ENCODE results near the gene PLAAT2.

PLAAT2 gene

DNA sequence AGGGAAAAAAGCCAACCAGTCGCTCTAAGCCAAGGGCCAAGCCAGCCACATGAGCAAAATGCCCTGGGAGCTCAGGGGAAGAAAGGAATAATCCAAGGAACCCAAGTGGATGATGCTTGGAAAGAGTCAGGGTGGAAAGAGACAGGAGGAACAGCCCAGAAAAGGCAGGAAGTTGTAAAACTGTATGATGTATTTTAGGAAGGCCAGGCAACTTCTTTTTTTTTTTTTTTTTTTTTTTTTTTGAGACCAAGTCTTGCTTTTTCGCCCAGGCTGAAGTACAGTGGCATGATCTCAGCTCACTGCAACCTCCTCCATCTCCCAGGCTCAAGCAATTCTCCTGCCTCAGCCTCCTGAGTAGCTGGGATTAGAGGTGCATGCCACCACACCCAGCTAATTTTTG is 55.7 kb downstream of the PLAAT2 start:
- no peak for DNase-seq (ENCODE audit: low read depth)
- in situ Hi-C loops (cut with HindIII; ENCODE audit: low sequenced_read_pairs): no loop called here
- TF ChIP-seq, protein P1, sequence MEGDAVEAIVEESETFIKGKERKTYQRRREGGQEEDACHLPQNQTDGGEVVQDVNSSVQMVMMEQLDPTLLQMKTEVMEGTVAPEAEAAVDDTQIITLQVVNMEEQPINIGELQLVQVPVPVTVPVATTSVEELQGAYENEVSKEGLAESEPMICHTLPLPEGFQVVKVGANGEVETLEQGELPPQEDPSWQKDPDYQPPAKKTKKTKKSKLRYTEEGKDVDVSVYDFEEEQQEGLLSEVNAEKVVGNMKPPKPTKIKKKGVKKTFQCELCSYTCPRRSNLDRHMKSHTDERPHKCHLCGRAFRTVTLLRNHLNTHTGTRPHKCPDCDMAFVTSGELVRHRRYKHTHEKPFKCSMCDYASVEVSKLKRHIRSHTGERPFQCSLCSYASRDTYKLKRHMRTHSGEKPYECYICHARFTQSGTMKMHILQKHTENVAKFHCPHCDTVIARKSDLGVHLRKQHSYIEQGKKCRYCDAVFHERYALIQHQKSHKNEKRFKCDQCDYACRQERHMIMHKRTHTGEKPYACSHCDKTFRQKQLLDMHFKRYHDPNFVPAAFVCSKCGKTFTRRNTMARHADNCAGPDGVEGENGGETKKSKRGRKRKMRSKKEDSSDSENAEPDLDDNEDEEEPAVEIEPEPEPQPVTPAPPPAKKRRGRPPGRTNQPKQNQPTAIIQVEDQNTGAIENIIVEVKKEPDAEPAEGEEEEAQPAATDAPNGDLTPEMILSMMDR (IDR thresholded peaks at IDR 0.05; ENCODE audit: low read depth, low read length, missing control alignments): no peak
- H3K4me3 ChIP-seq (ENCODE audit: low read depth, low read length): no peak overlapping the region

DNA sequence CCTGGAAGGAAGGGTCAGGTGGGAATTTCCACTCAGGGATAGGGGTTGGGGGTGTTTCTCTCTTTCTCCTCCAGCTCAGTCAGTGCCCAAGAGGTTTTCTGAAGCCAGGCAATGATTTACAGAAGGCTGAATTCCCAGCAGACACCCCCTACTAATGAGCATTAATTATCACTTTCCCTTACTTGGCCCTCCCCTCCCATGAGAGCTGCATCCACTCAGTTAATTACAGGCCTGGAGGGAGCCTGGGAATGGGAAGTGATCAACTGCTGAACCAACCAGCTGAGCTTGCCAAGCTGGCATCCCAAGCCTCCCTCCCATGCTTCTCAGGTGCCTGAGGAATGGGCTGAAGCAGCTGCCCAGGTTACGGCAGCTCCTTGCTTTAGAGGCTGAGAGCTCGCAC is 56.3 kb downstream of the PLAAT2 start:
- H3K4me3 ChIP-seq (ENCODE audit: low read depth, low read length): no peak overlapping the region

DNA sequence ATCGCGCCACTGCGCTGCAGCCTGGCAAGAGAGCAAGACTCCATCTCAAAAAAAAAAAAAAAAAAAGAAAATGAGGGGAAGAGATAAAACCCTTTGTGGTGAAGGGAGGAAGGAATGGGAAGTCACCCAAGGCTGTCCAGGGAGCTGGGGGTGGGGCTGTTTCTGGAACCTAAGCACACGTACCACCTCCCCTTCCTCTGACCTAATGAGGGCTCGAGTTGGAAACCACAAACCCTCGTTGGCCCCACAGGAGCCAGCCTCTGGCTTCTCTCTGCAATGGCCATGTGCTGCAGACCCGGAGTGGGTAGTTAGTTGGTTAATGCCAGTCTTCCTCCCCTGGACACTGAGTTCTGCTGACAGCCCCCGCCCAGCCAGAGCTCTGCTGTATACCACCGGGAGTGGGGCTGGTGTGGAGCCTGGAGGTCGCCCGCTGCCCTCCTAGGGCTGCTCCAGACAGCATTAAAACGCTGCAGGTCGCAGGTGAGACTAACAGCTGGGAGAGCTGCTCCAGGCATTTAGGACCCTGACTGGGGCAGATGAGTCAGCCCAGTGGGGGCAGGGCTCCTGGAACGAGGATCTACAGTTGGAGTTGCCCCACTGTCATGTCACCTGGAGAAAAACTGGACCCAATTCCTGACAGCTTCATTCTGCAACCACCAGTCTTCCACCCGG is 57.2 kb downstream of the PLAAT2 start, which contains the start of gene LGALS12:
LGALS12 (plus strand) TSS at position 228 of the 672 bp plus-strand sequence; CDS start at position 603, 375 bp downstream.
- TF ChIP-seq, protein P1 (IDR thresholded peaks at IDR 0.05; ENCODE audit: low read depth, low read length, missing control alignments): no peak
- no peak within 1 kb of the TSS for H3K4me3 ChIP-seq (ENCODE audit: low read depth, low read length)
- no peak for DNase-seq (ENCODE audit: low read depth)
- in situ Hi-C loops (cut with HindIII; ENCODE audit: low sequenced_read_pairs): no loop called here

More for the DNA sequence above, 56.3 kb downstream of the PLAAT2 start:
- in situ Hi-C loops (cut with HindIII; ENCODE audit: low sequenced_read_pairs): no loop called here
- no peak for DNase-seq (ENCODE audit: low read depth)
- TF ChIP-seq, protein P1 (IDR thresholded peaks at IDR 0.05; ENCODE audit: low read depth, low read length, missing control alignments): no peak

DNA sequence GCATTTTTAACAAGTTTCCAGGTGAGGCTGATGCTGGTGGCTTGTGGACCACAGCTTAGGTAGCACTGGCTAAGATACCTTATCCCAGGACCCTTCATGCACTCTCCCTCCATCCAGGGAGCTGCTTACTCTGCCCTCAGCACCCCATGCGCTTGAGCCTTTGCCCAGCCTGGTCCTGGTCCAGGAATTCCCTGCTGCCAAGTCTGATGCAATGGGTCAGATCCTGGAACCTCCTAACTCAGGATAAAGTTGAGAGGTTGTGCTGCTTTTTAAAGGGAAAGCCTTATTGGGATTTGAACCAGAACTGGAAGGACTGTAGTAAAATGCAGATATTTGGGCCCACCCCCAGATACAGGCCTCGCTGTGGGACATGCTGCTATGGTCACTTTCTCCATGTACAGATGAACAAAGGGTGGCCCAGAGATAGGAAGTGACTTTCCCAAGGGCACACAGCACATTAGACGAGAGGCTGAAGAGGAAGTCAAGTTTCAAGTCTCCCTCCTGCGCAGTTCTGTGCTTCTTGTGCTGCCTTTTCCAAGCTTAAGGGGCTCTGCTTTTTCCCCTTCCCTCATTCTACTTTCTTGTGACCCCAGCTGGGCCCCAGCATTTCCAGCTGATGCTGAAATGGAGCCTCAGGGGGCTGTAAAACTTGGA is 58.1 kb downstream of the PLAAT2 start:
- TF ChIP-seq, protein P1 (IDR thresholded peaks at IDR 0.05; ENCODE audit: low read depth, low read length, missing control alignments): no peak
- in situ Hi-C loops (cut with HindIII; ENCODE audit: low sequenced_read_pairs): no loop called here
- no peak for DNase-seq (ENCODE audit: low read depth)
- H3K4me3 ChIP-seq (ENCODE audit: low read depth, low read length): no peak overlapping the region

DNA sequence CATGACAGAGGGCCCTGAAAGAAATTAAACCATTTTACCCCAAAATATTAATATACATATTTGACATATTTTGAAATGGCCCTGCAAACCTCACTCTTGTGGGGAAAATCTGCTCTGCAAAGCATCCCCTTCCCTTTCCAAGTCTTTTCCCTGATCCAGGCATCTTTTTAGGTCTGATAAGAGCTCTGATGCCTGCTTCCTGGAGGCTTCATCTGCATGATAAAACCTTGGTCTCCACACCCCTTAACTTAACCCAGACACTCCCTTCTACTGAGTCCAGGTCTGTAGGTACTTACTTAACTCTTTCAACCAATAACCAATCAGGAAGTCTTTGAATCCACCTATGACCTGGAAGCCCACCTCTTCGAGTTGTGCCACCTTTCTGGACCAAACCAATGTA is 59.1 kb downstream of the PLAAT2 start:
- in situ Hi-C loops (cut with HindIII; ENCODE audit: low sequenced_read_pairs): no loop called here
- H3K4me3 ChIP-seq (ENCODE audit: low read depth, low read length): no peak overlapping the region
- TF ChIP-seq, protein P1 (IDR thresholded peaks at IDR 0.05; ENCODE audit: low read depth, low read length, missing control alignments): no peak

DNA sequence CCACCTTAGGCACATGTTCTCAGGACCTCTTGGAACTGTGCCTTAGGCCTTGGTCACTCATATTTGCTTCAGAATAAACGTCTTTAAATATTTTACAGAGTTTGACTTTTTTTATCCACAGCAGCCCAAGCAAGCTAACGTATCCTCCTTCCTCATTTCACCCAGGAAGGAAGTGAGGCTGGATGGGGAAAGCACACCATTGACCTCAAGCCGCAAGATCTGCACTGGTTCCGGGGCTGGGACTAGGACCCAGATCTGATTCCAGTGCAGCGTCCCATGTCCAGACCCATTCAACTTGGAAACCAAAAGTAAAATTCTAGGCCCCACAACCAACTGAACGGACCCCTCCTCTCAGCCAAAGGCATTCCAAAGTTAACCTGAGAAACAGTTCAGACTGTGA is 59.7 kb downstream of the PLAAT2 start:
- no peak overlapping the region for H3K4me3 ChIP-seq (ENCODE audit: low read depth, low read length)
- in situ Hi-C loops (cut with HindIII; ENCODE audit: low sequenced_read_pairs): no loop called here
- TF ChIP-seq, protein P1 (IDR thresholded peaks at IDR 0.05; ENCODE audit: low read depth, low read length, missing control alignments): no peak
- DNase-seq (ENCODE audit: low read depth): no peak

More for the DNA sequence above, 59.1 kb downstream of the PLAAT2 start:
- DNase-seq (ENCODE audit: low read depth): no peak
